OCI-LY7 (cell line): ENCODE measurements around the gene PDGFD. TPM values are rescaled to one million over a fixed set of nuclear protein-coding genes. Genes with fewer than 3 reads are reported as not detected.

Experiments
- BruUV-seq: library from RNA; stranded (reverse); fragments of 400-500 nt; replicated peaks from 2 replicates; lab custom pipeline; 2021; lab: Mats Ljungman, UMichigan
- CTCF ChIA-PET: fragments of 300-600 bp; sonication (Branson Sonifier 250); formaldehyde crosslinking; loops from one replicate; lab custom pipeline; 2022; ENCODE audit warnings: antibody characterized with exemption; ENCODE audit not compliant: unreplicated experiment; lab: Charles Lee
- POLR2A ChIA-PET: fragments of 300-600 bp; sonication (Branson Sonifier 250); formaldehyde crosslinking; loops from one replicate; lab custom pipeline; 2022; ENCODE audit warnings: antibody characterized with exemption; lab: Charles Lee
- DNase-seq: peaks from one replicate; pipeline ENCODE4 v3.0.0-alpha.2; 2015; ENCODE audit warnings: low spot score
- H2AFZ ChIP-seq: fragments of 200-600 bp; sonication (generic), shearing (Covaris generic); 2 replicates; pipeline ENCODE4 v1.6.1; 2014; ENCODE audit warnings: mild to moderate bottlenecking, antibody characterized with exemption, low read length, moderate library complexity
- H3K27ac ChIP-seq: fragments of 200-600 bp; sonication (generic); 2 replicates; pipeline ENCODE4 v1.5.1; 2014; ENCODE audit warnings: mixed run types, low read depth, mild to moderate bottlenecking, moderate library complexity, low read length, inconsistent platforms; ENCODE audit not compliant: poor library complexity, severe bottlenecking
- H3K36me3 ChIP-seq: fragments of 200-600 bp; sonication (generic); 2 replicates; pipeline ENCODE4 v1.6.1; 2014; ENCODE audit warnings: mild to moderate bottlenecking, antibody characterized with exemption, low read length, moderate library complexity, mixed read lengths; ENCODE audit not compliant: insufficient read depth
- H3K4me1 ChIP-seq: fragments of 200-600 bp; sonication (generic); 2 replicates; pipeline ENCODE4 v1.5.1; 2014; ENCODE audit warnings: mild to moderate bottlenecking, low read length; ENCODE audit not compliant: insufficient read depth, poor library complexity, severe bottlenecking
- H3K4me2 ChIP-seq: fragments of 200-600 bp; sonication (generic); 2 replicates; pipeline ENCODE4 v1.6.1; 2014; ENCODE audit warnings: mild to moderate bottlenecking, low read length
- H3K4me3 ChIP-seq: fragments of 200-600 bp; sonication (generic); 2 replicates; pipeline ENCODE4 v1.5.1; 2014; ENCODE audit warnings: mild to moderate bottlenecking, low read depth, low read length; ENCODE audit not compliant: poor library complexity, severe bottlenecking
- H3K79me2 ChIP-seq: fragments of 200-600 bp; sonication (generic); 2 replicates; pipeline ENCODE4 v1.6.1; 2016; ENCODE audit warnings: low read depth, mild to moderate bottlenecking, low read length, moderate library complexity, mixed read lengths; ENCODE audit not compliant: insufficient read depth
- H3K9me2 ChIP-seq: fragments of 200-600 bp; sonication (generic); 2 replicates; pipeline ENCODE4 v1.6.1; 2016; ENCODE audit warnings: mild to moderate bottlenecking, low read length, mixed read lengths; ENCODE audit not compliant: insufficient read depth
- H3K9me3 ChIP-seq: fragments of 200-600 bp; sonication (generic); 2 replicates; pipeline ENCODE4 v1.6.1; 2014; ENCODE audit warnings: mild to moderate bottlenecking, mixed run types, low read length, mixed read lengths
- H4K20me1 ChIP-seq: fragments of 200-600 bp; sonication (generic); 2 replicates; pipeline ENCODE4 v1.6.1; 2014; ENCODE audit warnings: mild to moderate bottlenecking, antibody characterized with exemption, low read length, moderate library complexity, mixed read lengths; ENCODE audit not compliant: insufficient read depth
- EZH2phosphoT487 ChIP-seq: fragments of 200-600 bp; sonication (generic); IDR thresholded peaks from 2 replicates; pipeline ENCODE4 v1.6.1; 2018; ENCODE audit warnings: low read depth, borderline replicate concordance, mild to moderate bottlenecking, mixed run types, antibody characterized with exemption, low read length, moderate library complexity, mixed read lengths
- intact Hi-C: fragments of 100-400 bp; cut with micrococcal nuclease; formaldehyde crosslinking; loops from one replicate; pipeline ENCODE4 v1.10.0; 2022; ENCODE audit not compliant: unreplicated experiment
- total RNA-seq, 2 experiments: library from RNA; depleted of rRNA in 1 of 2; stranded (reverse); fragments of >200 nt in 1 of 2; shearing (Covaris generic) in 1 of 2; gene quantifications; 2 replicates each; pipeline ENCODE4 v1.2.3, GENCODE V29; 2014 to 2022
- TF ChIP-seq, protein P1 (sequence below): fragments of 200-600 bp; sonication (generic); conservative IDR thresholded peaks from 2 replicates; pipeline ENCODE4 v1.5.1; 2014; ENCODE audit warnings: mild to moderate bottlenecking, antibody characterized with exemption, low read length, moderate library complexity, mixed read lengths

Gene PDGFD
- total RNA-seq, 2 experiments from 2014 or later: 1.0 to 6.0 TPM

DNA sequence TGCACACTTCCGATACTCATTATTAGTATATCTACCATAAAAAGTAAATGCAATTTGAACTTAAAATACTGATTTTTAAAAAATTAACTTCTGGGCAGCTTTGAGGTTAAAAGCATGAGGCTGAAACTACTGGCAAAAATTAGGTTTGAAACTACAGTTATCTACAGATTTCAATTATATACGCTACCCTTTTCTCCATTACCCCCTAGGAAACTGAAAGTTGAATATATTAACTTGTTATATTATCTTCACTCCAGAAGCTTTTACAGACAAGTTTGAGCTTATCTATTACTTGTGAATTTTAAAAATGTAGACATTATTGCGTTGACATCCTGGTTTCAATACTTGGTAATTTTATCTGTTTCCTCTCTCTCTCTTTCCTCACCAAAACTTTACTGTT is 224.3 kb downstream of the PDGFD start:
- Histone ChIP-seq H3K79me2 (no peaks in the 10 kb centered on the region), H3K4me2 (no peak overlapping the region), H3K9me3 (no peaks in the 10 kb centered on the region), H3K9me2 (no peaks in the 10 kb centered on the region), H4K20me1 (no peaks in the 10 kb centered on the region), H3K27ac (no peak overlapping the region), H3K36me3 (no peaks in the 10 kb centered on the region), H3K4me1 (no peaks in the 10 kb centered on the region), H3K4me3 (no peak overlapping the region), H2AFZ (no peak overlapping the region)
- no peak for DNase-seq
- CTCF ChIA-PET: no interaction called here
- intact Hi-C loops: no loop called here
- no peak for TF ChIP-seq EZH2phosphoT487
- TF ChIP-seq, protein P1, sequence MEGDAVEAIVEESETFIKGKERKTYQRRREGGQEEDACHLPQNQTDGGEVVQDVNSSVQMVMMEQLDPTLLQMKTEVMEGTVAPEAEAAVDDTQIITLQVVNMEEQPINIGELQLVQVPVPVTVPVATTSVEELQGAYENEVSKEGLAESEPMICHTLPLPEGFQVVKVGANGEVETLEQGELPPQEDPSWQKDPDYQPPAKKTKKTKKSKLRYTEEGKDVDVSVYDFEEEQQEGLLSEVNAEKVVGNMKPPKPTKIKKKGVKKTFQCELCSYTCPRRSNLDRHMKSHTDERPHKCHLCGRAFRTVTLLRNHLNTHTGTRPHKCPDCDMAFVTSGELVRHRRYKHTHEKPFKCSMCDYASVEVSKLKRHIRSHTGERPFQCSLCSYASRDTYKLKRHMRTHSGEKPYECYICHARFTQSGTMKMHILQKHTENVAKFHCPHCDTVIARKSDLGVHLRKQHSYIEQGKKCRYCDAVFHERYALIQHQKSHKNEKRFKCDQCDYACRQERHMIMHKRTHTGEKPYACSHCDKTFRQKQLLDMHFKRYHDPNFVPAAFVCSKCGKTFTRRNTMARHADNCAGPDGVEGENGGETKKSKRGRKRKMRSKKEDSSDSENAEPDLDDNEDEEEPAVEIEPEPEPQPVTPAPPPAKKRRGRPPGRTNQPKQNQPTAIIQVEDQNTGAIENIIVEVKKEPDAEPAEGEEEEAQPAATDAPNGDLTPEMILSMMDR: no peak
- BruUV-seq: no TSS peak
- POLR2A ChIA-PET: interaction anchor here (0.5 to 2.2 kb wide), 9 partner anchors 8 to 215 kb away, joined by 3 to 8 read pairs (median 4); no protein-coding TSS in a partner anchor

DNA sequence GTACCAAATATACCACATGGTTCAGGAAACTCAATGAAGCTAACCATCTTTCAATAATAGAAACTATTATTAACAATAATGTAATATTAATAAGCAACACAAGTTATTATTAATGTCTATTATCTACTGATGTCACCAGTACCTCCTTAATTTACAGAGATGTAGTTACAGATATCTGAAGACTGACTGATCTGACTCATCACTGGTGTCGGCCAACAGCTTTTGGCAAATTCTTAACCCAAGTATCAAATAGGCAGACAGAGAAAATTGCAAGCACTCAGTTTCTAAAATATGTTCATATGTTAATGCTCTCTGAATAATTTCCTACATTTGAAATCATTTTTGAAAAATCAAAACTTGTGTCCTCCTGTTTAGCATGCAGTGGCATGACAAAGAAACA is 227.9 kb downstream of the PDGFD start:
- CTCF ChIA-PET: no interaction called here
- no peak for DNase-seq
- TF ChIP-seq EZH2phosphoT487: no peak
- TF ChIP-seq, protein P1: no peak
- no peaks in the 10 kb centered on the region for H3K36me3 ChIP-seq
- H3K9me2 ChIP-seq: no peaks in the 10 kb centered on the region
- H3K4me3 ChIP-seq: no peak overlapping the region
- H3K4me1 ChIP-seq: no peaks in the 10 kb centered on the region
- H4K20me1 ChIP-seq: no peaks in the 10 kb centered on the region
- no peaks in the 10 kb centered on the region for H3K9me3 ChIP-seq
- H3K4me2 ChIP-seq: no peak overlapping the region
- intact Hi-C loops: no loop called here
- H3K79me2 ChIP-seq: no peaks in the 10 kb centered on the region
- no peak overlapping the region for H3K27ac ChIP-seq
- POLR2A ChIA-PET: no interaction called here
- no peak overlapping the region for H2AFZ ChIP-seq
- no TSS peak for BruUV-seq

DNA sequence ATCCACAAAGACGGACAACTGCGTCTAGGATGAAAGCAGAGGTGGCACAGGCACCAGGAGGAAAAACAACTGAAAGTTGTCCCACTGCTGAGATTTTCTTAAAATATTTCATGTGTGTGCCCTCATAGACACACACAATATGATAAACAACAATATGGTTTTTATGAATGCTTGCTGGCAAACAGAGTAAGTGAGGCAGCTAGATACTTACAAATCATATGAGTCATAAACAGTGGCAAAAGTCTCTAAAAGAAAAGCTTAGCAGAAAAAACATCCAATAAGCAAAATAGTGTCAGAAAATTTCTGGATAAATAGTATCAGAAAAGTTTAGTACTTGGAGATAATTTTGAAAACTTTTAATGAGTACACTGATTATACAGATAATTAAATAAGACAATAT is 228.7 kb downstream of the PDGFD start:
- ChIA-PET CTCF (no interaction called here), POLR2A (no interaction called here)
- Histone ChIP-seq H4K20me1 (no peaks in the 10 kb centered on the region), H3K9me2 (no peaks in the 10 kb centered on the region), H3K4me1 (peaks cover 5% of the 10 kb centered on the region), H3K4me2 (no peak overlapping the region), H3K27ac (no peak overlapping the region), H3K36me3 (no peaks in the 10 kb centered on the region), H3K79me2 (no peaks in the 10 kb centered on the region), H2AFZ (no peak overlapping the region), H3K4me3 (no peak overlapping the region), H3K9me3 (no peaks in the 10 kb centered on the region)
- no peak for DNase-seq
- BruUV-seq: no TSS peak
- TF ChIP-seq, protein P1: no peak
- TF ChIP-seq EZH2phosphoT487: no peak
- intact Hi-C loops: no loop called here
